Activated CD8-positive, alpha-beta memory T cell treated with anti-CD3 and anti-CD28 coated beads for 1 hour (primary cell): Measurements from ENCODE around the gene TSNAXIP1.
"Not testable (repeated sequence)": the region's sequence is repeated elsewhere in the genome, so short reads cannot be mapped to it uniquely, and the experiment has no call there.

ENCODE experiments used
- DNase-seq, 2 donors: peaks; one replicate each; pipeline ENCODE4 v3.0.0-alpha.2; 2020; ENCODE audit warnings: low read depth in 1 of 2; ENCODE audit errors: extremely low read depth in 1 of 2

The TSNAXIP1 gene

GRCh38 chr16:67857547-67858233 is 51.0 kb downstream of the TSNAXIP1 start:
- DNase-seq: no peak

GRCh38 chr16:67858500-67858899 is 51.8 kb downstream of the TSNAXIP1 start:
- DNase-seq: no peak

- DNase-seq: no peak
Observed at GRCh38 chr16:67860589-67861398, 54.1 kb downstream of the TSNAXIP1 start.

GRCh38 chr16:67861877-67862276 is 55.2 kb downstream of the TSNAXIP1 start:
- no peak for DNase-seq

GRCh38 chr16:67862623-67863583 is 56.2 kb downstream of the TSNAXIP1 start:
- DNase-seq: no peak

GRCh38 chr16:67864044-67864443 is 57.4 kb downstream of the TSNAXIP1 start:
- DNase-seq: not testable (repeated sequence)

- DNase-seq: no peak
Observed at GRCh38 chr16:67864594-67864993, 57.9 kb downstream of the TSNAXIP1 start.

- DNase-seq: no peak
Observed at GRCh38 chr16:67865318-67865717, 58.6 kb downstream of the TSNAXIP1 start.

- no peak for DNase-seq
Observed at GRCh38 chr16:67868290-67868689, 61.6 kb downstream of the TSNAXIP1 start.

- DNase-seq: no peak
Observed at GRCh38 chr16:67869653-67870052, 63.0 kb downstream of the TSNAXIP1 start.

GRCh38 chr16:67871256-67871655 is 64.6 kb downstream of the TSNAXIP1 start:
- DNase-seq: no peak

GRCh38 chr16:67872131-67872630 is 65.5 kb downstream of the TSNAXIP1 start:
- no peak for DNase-seq

GRCh38 chr16:67872631-67873434 is 66.1 kb downstream of the TSNAXIP1 start, which contains the start of gene EDC4:
EDC4 (plus strand) TSS chr16:67873052; CDS start chr16:67873262, 210 bp downstream.
- DNase-seq: peak; percentile 51 to 82

- no peak for DNase-seq
Observed at GRCh38 chr16:67873435-67874370, 67.0 kb downstream of the TSNAXIP1 start.

GRCh38 chr16:67874372-67874771 is 67.7 kb downstream of the TSNAXIP1 start:
- no peak for DNase-seq

- DNase-seq: no peak
Observed at GRCh38 chr16:67877064-67877463, 70.4 kb downstream of the TSNAXIP1 start.
